Smooth muscle cell (in vitro differentiated cells): ENCODE measurements around the gene AAK1. TPM values are rescaled to one million over a fixed set of nuclear protein-coding genes. Genes with fewer than 3 reads are reported as not detected.

Experiments used
- DNase-seq: peaks from one replicate; lab custom pipeline; 2025; ENCODE audit not compliant: unreplicated experiment; lab: John Stamatoyannopoulos, UW
- H2AFZ ChIP-seq: fragments of 200-600 bp; sonication (generic); 2 replicates; pipeline ENCODE4 v1.6.0; 2016; ENCODE audit warnings: antibody characterized with exemption, low read depth, mild to moderate bottlenecking
- H3F3A ChIP-seq: fragments of 200-600 bp; sonication (generic); 2 replicates; pipeline ENCODE4 v1.6.0; 2017; ENCODE audit warnings: antibody characterized with exemption, low read depth
- H3K27ac ChIP-seq: fragments of 200-600 bp; sonication (generic); 2 replicates; pipeline ENCODE4 v1.5.1; 2016; ENCODE audit warnings: low read depth, mild to moderate bottlenecking
- H3K27me3 ChIP-seq: fragments of 200-600 bp; sonication (generic); 2 replicates; pipeline ENCODE4 v1.6.1; 2016; ENCODE audit warnings: low read depth, mild to moderate bottlenecking
- H3K36me3 ChIP-seq: fragments of 200-600 bp; sonication (generic); 2 replicates; pipeline ENCODE4 v1.5.1; 2016; ENCODE audit warnings: low read depth
- H3K4me1 ChIP-seq: fragments of 200-600 bp; sonication (generic); 2 replicates; pipeline ENCODE4 v1.5.1; 2016; ENCODE audit warnings: low read depth
- H3K4me2 ChIP-seq: fragments of 200-600 bp; sonication (generic); 2 replicates; pipeline ENCODE4 v1.6.0; 2016; ENCODE audit warnings: mild to moderate bottlenecking
- H3K4me3 ChIP-seq: fragments of 200-600 bp; sonication (generic); 2 replicates; pipeline ENCODE4 v1.5.1; 2016; ENCODE audit warnings: mild to moderate bottlenecking
- H3K79me2 ChIP-seq: fragments of 200-600 bp; sonication (generic); 2 replicates; pipeline ENCODE4 v1.6.0; 2016; ENCODE audit warnings: low read depth, mild to moderate bottlenecking
- H3K9ac ChIP-seq: fragments of 200-600 bp; sonication (generic); 2 replicates; pipeline ENCODE4 v1.6.0; 2016; ENCODE audit warnings: low read depth
- H3K9me3 ChIP-seq: fragments of 200-600 bp; sonication (generic); replicated peaks from 2 replicates; pipeline ENCODE4 v1.5.1; 2016; ENCODE audit warnings: low read depth
- H4K20me1 ChIP-seq: fragments of 200-600 bp; sonication (generic); 2 replicates; pipeline ENCODE4 v1.6.0; 2016; ENCODE audit warnings: low read depth
- CTCF ChIP-seq: fragments of 200-600 bp; sonication (generic); IDR thresholded peaks from 2 replicates; pipeline ENCODE4 v1.5.1; 2017; ENCODE audit warnings: borderline replicate concordance, mild to moderate bottlenecking, antibody characterized with exemption; ENCODE audit not compliant: insufficient read depth, poor library complexity, severe bottlenecking
- WGBS: methylation state at CpG from one replicate; pipeline ENCODE4 v1.1.7; 2016; ENCODE audit warnings: low lambda C conversion rate; 5-methylcytosine and 5-hydroxymethylcytosine counted together
- polyA plus RNA-seq: library from polyadenylated mRNA; unstranded; fragments of >200 nt; fragmentation: Nextera tagmentation; extraction: Ambion mirVana; gene quantifications from 2 replicates; pipeline ENCODE4 v1.2.1, GENCODE V29; 2016
- total RNA-seq: library from RNA; depleted of rRNA; stranded (reverse); fragments of >200 nt; gene quantifications from 2 replicates; pipeline ENCODE4 v1.2.3, GENCODE V29; 2014

AAK1 gene
- total and polyA plus RNA-seq, 2 experiments from 2014 or later = 26.9 to 47.7 TPM

GRCh38 chr2:69561101-69561500 is 82.4 kb downstream of the AAK1 start:
- Histone ChIP-seq H3K27ac (no peak overlapping the region), H3K79me2 (peaks cover 84% of the 10 kb centered on the region), H3K9me3 (no peaks in the 10 kb centered on the region), H3K27me3 (no peaks in the 10 kb centered on the region), H2AFZ (no peak overlapping the region), H3K4me1 (peaks cover 4% of the 10 kb centered on the region), H3K9ac (no peak overlapping the region), H3K4me2 (peak overlapping the region; percentile 51), H3K4me3 (no peak overlapping the region), H4K20me1 (peaks cover 96% of the 10 kb centered on the region), H3K36me3 (no peaks in the 10 kb centered on the region), H3F3A (no peaks in the 10 kb centered on the region)
- DNase-seq = no peak
- WGBS = 62% methylated on average over 3 of the region's 3 CpGs
- no peak for TF ChIP-seq CTCF

- Histone ChIP-seq H3K4me1 (peaks cover 4% of the 10 kb centered on the region), H3K9me3 (no peaks in the 10 kb centered on the region), H4K20me1 (peaks cover 89% of the 10 kb centered on the region), H3K79me2 (peaks cover 88% of the 10 kb centered on the region), H3K4me3 (no peak overlapping the region), H3K27me3 (no peaks in the 10 kb centered on the region), H3K27ac (peak overlapping the region; percentile 5), H3K36me3 (no peaks in the 10 kb centered on the region), H2AFZ (no peak overlapping the region), H3K4me2 (peak overlapping the region; percentile 25), H3F3A (no peaks in the 10 kb centered on the region), H3K9ac (no peak overlapping the region)
- no peak for TF ChIP-seq CTCF
- DNase-seq = no peak
- 38% methylated on average over 4 of the region's 4 CpGs for WGBS
Measured at GRCh38 chr2:69560147-69560482, 83.4 kb downstream of the AAK1 start.

GRCh38 chr2:69559442-69560146 is 83.9 kb downstream of the AAK1 start:
- no peak overlapping the region for H3K4me3 ChIP-seq
- peaks cover 4% of the 10 kb centered on the region for H3K4me1 ChIP-seq
- no peak overlapping the region for H2AFZ ChIP-seq
- H4K20me1 ChIP-seq = peaks cover 84% of the 10 kb centered on the region
- no peak for DNase-seq
- no peaks in the 10 kb centered on the region for H3K27me3 ChIP-seq
- no peak overlapping the region for H3K9ac ChIP-seq
- peaks cover 3% of the 10 kb centered on the region for H3K36me3 ChIP-seq
- H3K79me2 ChIP-seq = peaks cover 83% of the 10 kb centered on the region
- TF ChIP-seq CTCF = peak; percentile 60
- 50% methylated on average over 3 of the region's 3 CpGs for WGBS
- H3K9me3 ChIP-seq = no peaks in the 10 kb centered on the region
- no peaks in the 10 kb centered on the region for H3F3A ChIP-seq
- H3K4me2 ChIP-seq = peak overlapping the region; percentile 25
- no peak overlapping the region for H3K27ac ChIP-seq

- Histone ChIP-seq H3K9me3 (no peaks in the 10 kb centered on the region), H3K27me3 (no peaks in the 10 kb centered on the region), H3K36me3 (peaks cover 3% of the 10 kb centered on the region), H3K27ac (no peak overlapping the region), H3F3A (no peaks in the 10 kb centered on the region), H3K4me2 (no peak overlapping the region), H3K79me2 (peaks cover 77% of the 10 kb centered on the region), H4K20me1 (peaks cover 56% of the 10 kb centered on the region), H3K4me1 (peaks cover 4% of the 10 kb centered on the region), H3K4me3 (no peak overlapping the region), H3K9ac (no peak overlapping the region), H2AFZ (no peak overlapping the region)
- DNase-seq = no peak
- 94% methylated on average over 4 of the region's 4 CpGs for WGBS
- no peak for TF ChIP-seq CTCF
Measured at GRCh38 chr2:69556008-69556407, 87.5 kb downstream of the AAK1 start.
